Fibroblast of lung (primary cell): ENCODE data around the gene APOB.

Experiments used
- CTCF ChIP-seq, 2 donors: IDR thresholded peaks in 1 of 2; conservative IDR thresholded peaks in 1 of 2; 1 replicate in 1 of 2; 2 replicates in 1 of 2; pipeline ENCODE4 v1.5.1; 2011 to 2012; ENCODE audit warnings: low read length in 2 of 2, control low read depth in 1 of 2, inconsistent platforms in 1 of 2, low read depth in 1 of 2, mild to moderate bottlenecking in 1 of 2
- EZH2 ChIP-seq: IDR thresholded peaks from 2 replicates; pipeline ENCODE4 v1.5.1; 2012; ENCODE audit warnings: low read length, control low read depth, mild to moderate bottlenecking; ENCODE audit errors: missing control alignments

GRCh38 chr2:20977520-20978180, 66.2 kb downstream of the APOB start:
- TF ChIP-seq EZH2 (no peak), CTCF (conservative IDR thresholded peaks at IDR 0.05 in 1 of 2, IDR thresholded peaks at IDR 0.05 in 1 of 2; ENCODE audit: low read depth in 1 of 2, low read length in 2 of 2) (no peak)
